ENCODE results near the gene DDC.

The DDC gene

GRCh38 chr7:50418526-50419290 lies 146.5 kb downstream of the DDC start:
- no peak for DNase-seq (ENCODE audit: low read depth in 1 of 2, low spot score in 1 of 2)

- DNase-seq (ENCODE audit: low read depth in 1 of 2, low spot score in 1 of 2): peak; percentile 49 to 54
Observed at GRCh38 chr7:50418086-50418515, 147.1 kb downstream of the DDC start.

GRCh38 chr7:50416527-50417182 lies 148.6 kb downstream of the DDC start:
- DNase-seq (ENCODE audit: low read depth in 1 of 2, low spot score in 1 of 2): no peak

DNA sequence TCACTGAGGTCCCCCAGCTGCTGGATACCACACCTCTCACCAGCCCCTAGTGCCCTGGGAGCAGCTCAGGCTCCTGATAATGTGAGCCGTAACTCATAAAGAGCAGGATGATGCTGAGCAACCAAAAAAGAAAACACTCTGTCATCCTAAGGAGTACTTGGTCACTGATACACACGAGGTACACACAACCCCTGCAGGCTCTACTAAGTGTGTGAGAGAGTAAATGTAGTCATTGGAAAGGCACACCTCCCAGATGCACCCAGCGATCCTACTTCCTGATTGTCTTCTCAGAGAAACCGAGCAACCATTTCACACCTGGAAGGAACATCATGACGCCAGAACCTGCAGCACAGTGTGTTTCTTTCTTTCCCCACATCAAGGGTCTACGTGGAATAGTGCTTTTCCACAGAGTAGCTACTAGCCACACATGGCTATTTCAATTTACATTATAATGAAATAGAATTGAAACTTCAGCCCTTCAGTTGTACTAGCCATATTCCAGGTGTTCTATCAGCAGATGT lies 149.3 kb downstream of the DDC start:
- no peak for DNase-seq (ENCODE audit: low read depth in 1 of 2, low spot score in 1 of 2)

DNA sequence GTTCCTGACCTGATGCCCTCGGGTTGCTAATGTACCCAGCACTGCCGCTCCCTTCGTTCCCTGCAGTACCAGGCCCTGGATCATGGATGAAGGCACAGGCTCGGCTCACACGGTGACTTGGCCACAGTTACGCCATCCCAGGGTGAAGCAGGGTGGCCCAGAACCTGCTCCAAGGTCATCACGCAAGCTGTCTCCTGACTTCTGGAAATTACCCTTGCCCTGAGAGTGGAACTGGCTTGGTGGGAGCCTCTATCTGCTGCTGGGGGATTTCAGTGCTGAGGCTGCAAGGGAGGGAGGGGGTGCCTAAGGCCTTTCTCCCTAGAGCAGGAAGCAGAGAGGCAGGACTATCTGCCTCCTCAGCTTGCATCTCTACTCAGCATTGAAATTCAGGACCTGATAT lies 151.6 kb downstream of the DDC start:
- DNase-seq (ENCODE audit: low read depth in 1 of 2, low spot score in 1 of 2): no peak

DNA sequence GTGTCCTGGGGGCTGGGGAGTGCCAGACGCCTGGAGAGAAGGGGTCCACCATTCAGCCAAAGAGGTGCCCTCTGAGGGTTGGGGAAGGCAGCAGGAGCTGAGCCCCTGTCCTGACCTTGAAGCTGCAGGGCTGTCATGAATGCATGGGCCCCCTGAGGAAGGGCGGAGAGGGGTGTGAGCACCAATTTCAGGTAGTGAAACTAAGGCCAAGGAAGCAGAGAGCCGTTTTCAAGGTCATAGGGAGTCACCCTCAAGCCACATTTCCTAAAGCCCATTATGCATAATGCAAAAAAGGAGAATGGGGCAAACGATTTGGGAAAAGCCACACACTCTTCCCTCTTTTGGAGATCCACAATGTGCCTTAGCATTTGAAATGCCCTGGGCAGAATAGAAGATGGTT lies 152.2 kb downstream of the DDC start:
- no peak for DNase-seq (ENCODE audit: low read depth in 1 of 2, low spot score in 1 of 2)

GRCh38 chr7:50411332-50411731 lies 153.9 kb downstream of the DDC start:
- DNase-seq (ENCODE audit: low read depth in 1 of 2, low spot score in 1 of 2): no peak

DNA sequence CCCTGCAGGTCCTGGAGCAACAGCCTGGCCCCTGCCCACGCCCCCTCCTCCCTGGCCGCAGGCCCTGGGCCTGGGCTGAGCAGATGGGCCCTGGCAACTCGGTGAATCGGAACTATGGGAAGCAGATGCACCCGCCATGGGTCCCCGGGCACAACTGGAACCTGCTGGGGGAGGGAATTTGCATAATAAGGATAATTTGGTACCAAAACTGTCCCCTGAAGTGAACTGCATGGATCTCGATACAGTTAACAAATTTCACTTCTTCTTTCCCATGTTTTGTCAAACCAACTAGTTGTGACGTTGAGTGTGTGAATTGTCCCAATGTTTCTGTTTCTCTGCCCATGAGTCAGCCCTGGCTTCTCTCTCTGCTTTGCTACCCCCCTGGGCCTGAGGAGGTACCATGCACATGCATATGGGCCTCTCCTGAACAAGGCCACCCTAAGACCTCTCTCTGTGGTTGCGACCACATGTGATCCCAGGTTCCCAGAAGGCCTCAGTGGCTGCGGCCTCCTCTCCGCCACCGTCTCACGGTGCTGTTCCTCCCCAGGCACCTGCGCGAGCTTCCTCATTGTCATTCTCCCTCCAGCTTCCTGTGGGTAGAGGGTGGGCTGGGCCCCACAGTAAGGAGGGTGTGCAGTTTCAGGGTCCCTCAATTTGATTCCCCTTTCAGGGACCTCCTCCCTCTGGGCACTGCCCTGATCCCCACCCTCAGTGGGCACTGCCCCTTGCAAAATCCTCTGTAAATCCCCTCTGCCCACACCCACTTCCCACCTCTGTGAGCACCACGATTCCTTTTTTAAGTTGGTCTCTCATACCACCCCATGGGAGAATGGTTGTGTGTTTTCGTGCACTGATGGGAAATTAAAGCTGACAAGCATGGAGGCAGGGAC lies 155.1 kb downstream of the DDC start:
- no peak for DNase-seq (ENCODE audit: low read depth in 1 of 2, low spot score in 1 of 2)
